Lung (tissue), 12 donors: ENCODE measurements around the gene AJM1. TPM values are rescaled to one million over a fixed set of nuclear protein-coding genes. Genes with fewer than 3 reads are reported as not detected.

Experiments used
- ATAC-seq: fragments of 200-7000 bp; cut with Tn5 transposase; one replicate; pipeline ENCODE4 v1.9.1; 2020; ENCODE audit warnings: moderate number of reproducible peaks; ENCODE audit not compliant: insufficient read depth, low FRiP score
- DNase-seq, 3 donors: peaks; one replicate each; pipeline ENCODE4 v3.0.0-alpha.2; 2013 to 2017
- H3K27ac ChIP-seq, 2 donors: one replicate each; pipeline ENCODE4 v1.5.1; 2013; ENCODE audit warnings: mild to moderate bottlenecking in 2 of 2, moderate library complexity in 2 of 2, control low read depth in 1 of 2, inconsistent platforms in 1 of 2, low read depth in 1 of 2, low read length in 1 of 2
- H3K27me3 ChIP-seq, 3 donors: one replicate each; pipeline ENCODE4 v1.5.1; 2013; ENCODE audit warnings: low read length in 2 of 3; ENCODE audit not compliant: control insufficient read depth in 3 of 3, insufficient read depth in 3 of 3
- H3K36me3 ChIP-seq, 4 donors: one replicate each; pipeline ENCODE4 v1.5.1; 2013; ENCODE audit warnings: low read length in 4 of 4, mild to moderate bottlenecking in 1 of 4, moderate library complexity in 1 of 4; ENCODE audit not compliant: control insufficient read depth in 4 of 4, insufficient read depth in 4 of 4
- H3K4me1 ChIP-seq, 5 donors: one replicate each; pipeline ENCODE4 v1.5.1; 2013; ENCODE audit warnings: low read length in 5 of 5, mild to moderate bottlenecking in 2 of 5, moderate library complexity in 1 of 5; ENCODE audit not compliant: control insufficient read depth in 5 of 5, insufficient read depth in 5 of 5
- H3K4me3 ChIP-seq: one replicate; pipeline ENCODE4 v1.5.1; 2013; ENCODE audit warnings: mild to moderate bottlenecking, control low read depth, moderate library complexity
- H3K9ac ChIP-seq, 2 donors: one replicate each; pipeline ENCODE4 v1.5.1; 2013; ENCODE audit warnings: low read length in 2 of 2, control low read depth in 1 of 2; ENCODE audit not compliant: insufficient read depth in 1 of 2
- H3K9me3 ChIP-seq, 4 donors: one replicate each; pipeline ENCODE4 v1.5.1; 2013; ENCODE audit warnings: low read length in 3 of 4, mild to moderate bottlenecking in 1 of 4, moderate library complexity in 1 of 4; ENCODE audit not compliant: control insufficient read depth in 4 of 4, insufficient read depth in 3 of 4
- CTCF ChIP-seq: IDR thresholded peaks from 2 replicates; pipeline ENCODE4 v1.5.1; 2012; ENCODE audit warnings: mild to moderate bottlenecking; ENCODE audit errors: control extremely low read depth, extremely low read depth
- WGBS, 2 donors: extraction: QIAGEN DNeasy Blood & Tissue Kit; methylation state at CpG; one replicate each; pipeline ENCODE4 v1.1.7; 2013; 5-methylcytosine and 5-hydroxymethylcytosine counted together
- polyA plus RNA-seq, 2 donors: library from polyadenylated mRNA; stranded (reverse); fragments of 200-250 nt; gene quantifications; one replicate each; pipeline ENCODE4 v1.2.1, GENCODE V29; 2013
- total RNA-seq, 2 donors: library from RNA; depleted of rRNA in 1 of 2; stranded (reverse); fragments of >200 nt in 1 of 2; gene quantifications; one replicate each; pipeline ENCODE4 v1.2.1, GENCODE V29; 2014 to 2021
- donor health status: control.
- donor health status: control.
- donor health status: Bipolar disorder and iron deficiency.
- donor health status: healthy.
- donor health status: DM: yes; HTN: yes; CAD: no.

The AJM1 gene
- total and polyA plus RNA-seq, 4 donors, result 1.1 to 4.3 (median 1.5) TPM

GRCh38 chr9:136849038-136849959 is 7.0 kb downstream of the AJM1 start, which contains the start of gene PHPT1:
TSS of gene PHPT1 (plus strand) at chr9:136849409. CDS start at chr9:136849431, 22 bp downstream.
- Histone ChIP-seq H3K27ac (peak within 1 kb of the TSS; percentile 86 to 88), H3K9ac (peak within 1 kb of the TSS; percentile 37 to 61), H3K27me3 (peaks cover 0 to 16% (median 8%) of the 10 kb centered on the region in 3 donors), H3K4me3 (peak within 1 kb of the TSS; percentile 77), H3K4me1 (peaks cover 0 to 23% (median 9%) of the 10 kb centered on the region in 5 donors), H3K36me3 (peaks cover 0 to 6% (median 2%) of the 10 kb centered on the region in 4 donors), H3K9me3 (peaks cover 0 to 3% (median 0%) of the 10 kb centered on the region in 4 donors)
- ATAC-seq (peak; percentile 91), DNase-seq (peak; percentile 99 to 100 (median 99))
- 0 to 1% methylated on average over 62 to 77 of the region's 77 CpGs for WGBS, 2 donors
- no peak for TF ChIP-seq CTCF

- Histone ChIP-seq H3K9me3 (peaks cover 0 to 2% (median 0%) of the 10 kb centered on the region in 4 donors), H3K36me3 (peaks cover 0 to 9% (median 2%) of the 10 kb centered on the region in 4 donors), H3K27ac (peak overlapping the region; percentile 63 to 68), H3K27me3 (peaks cover 0 to 14% (median 8%) of the 10 kb centered on the region in 3 donors), H3K4me1 (peaks cover 0 to 23% (median 9%) of the 10 kb centered on the region in 5 donors), H3K9ac (peak overlapping the region; percentile 37 to 45), H3K4me3 (peak overlapping the region; percentile 54)
- DNase-seq (no peak), ATAC-seq (no peak)
- no peak for TF ChIP-seq CTCF
- WGBS, 2 donors, result 53 to 67% methylated on average over 41 to 43 of the region's 43 CpGs
These were observed 7.9 kb downstream of the AJM1 start for GRCh38 chr9:136849960-136850865.

GRCh38 chr9:136850866-136851775 is 8.8 kb downstream of the AJM1 start:
- H3K36me3 ChIP-seq, result peaks cover 0 to 9% (median 2%) of the 10 kb centered on the region in 4 donors
- ATAC-seq, result no peak
- H3K9me3 ChIP-seq, result peaks cover 0 to 2% (median 0%) of the 10 kb centered on the region in 4 donors
- no peak for TF ChIP-seq CTCF
- WGBS, 2 donors, result 88 to 93% methylated on average over 23 of the region's 23 CpGs
- peaks cover 0 to 23% (median 9%) of the 10 kb centered on the region in 5 donors for H3K4me1 ChIP-seq
- H3K27ac ChIP-seq, result no peak overlapping the region
- H3K9ac ChIP-seq, result no peak overlapping the region
- DNase-seq, result peak in 1 of 3 donors; percentile 11
- H3K27me3 ChIP-seq, result peaks cover 0 to 9% (median 4%) of the 10 kb centered on the region in 3 donors
- no peak overlapping the region for H3K4me3 ChIP-seq
